Epithelial cell of esophagus (primary cell): Measurements from ENCODE around the gene FGF14.
A peak's percentile ranks its signal among the peaks of the same experiment; 100 is the strongest.

Experiments
- DNase-seq: peaks from one replicate; pipeline ENCODE4 v3.0.0; 2010; ENCODE audit warnings: low read depth
- H3K4me3 ChIP-seq: 2 replicates; pipeline ENCODE4 v1.5.1; 2011; ENCODE audit warnings: mild to moderate bottlenecking, low read length, control low read depth
- TF ChIP-seq, protein P1 (sequence below): IDR thresholded peaks from 2 replicates; pipeline ENCODE4 v1.5.1; 2011; ENCODE audit warnings: low read depth, mild to moderate bottlenecking, low read length, control low read depth, inconsistent platforms; ENCODE audit not compliant: insufficient read depth; ENCODE audit errors: missing control alignments

Gene FGF14

DNA sequence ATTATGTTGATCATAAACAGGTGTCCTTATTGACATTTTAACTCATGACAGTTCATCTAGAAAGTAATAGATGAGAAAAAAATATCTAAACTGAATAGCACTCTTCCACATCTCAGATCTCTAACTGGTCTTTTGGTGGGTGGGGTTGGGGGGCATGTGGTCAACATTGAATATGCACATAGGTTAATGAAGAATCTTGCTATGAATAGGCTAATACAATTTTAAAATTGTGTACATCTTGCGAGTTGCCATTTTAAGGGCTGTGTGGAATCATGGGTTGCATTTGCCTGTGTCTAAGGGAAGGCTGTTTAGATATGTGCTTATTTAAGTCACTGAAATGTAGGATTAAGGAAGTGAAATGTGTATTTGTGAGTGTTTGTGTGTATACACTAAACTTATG lies 603.4 kb downstream of the FGF14 start:
- H3K4me3 ChIP-seq = no peak overlapping the region
- DNase-seq = no peak
- TF ChIP-seq, protein P1, sequence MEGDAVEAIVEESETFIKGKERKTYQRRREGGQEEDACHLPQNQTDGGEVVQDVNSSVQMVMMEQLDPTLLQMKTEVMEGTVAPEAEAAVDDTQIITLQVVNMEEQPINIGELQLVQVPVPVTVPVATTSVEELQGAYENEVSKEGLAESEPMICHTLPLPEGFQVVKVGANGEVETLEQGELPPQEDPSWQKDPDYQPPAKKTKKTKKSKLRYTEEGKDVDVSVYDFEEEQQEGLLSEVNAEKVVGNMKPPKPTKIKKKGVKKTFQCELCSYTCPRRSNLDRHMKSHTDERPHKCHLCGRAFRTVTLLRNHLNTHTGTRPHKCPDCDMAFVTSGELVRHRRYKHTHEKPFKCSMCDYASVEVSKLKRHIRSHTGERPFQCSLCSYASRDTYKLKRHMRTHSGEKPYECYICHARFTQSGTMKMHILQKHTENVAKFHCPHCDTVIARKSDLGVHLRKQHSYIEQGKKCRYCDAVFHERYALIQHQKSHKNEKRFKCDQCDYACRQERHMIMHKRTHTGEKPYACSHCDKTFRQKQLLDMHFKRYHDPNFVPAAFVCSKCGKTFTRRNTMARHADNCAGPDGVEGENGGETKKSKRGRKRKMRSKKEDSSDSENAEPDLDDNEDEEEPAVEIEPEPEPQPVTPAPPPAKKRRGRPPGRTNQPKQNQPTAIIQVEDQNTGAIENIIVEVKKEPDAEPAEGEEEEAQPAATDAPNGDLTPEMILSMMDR = no peak

- H3K4me3 ChIP-seq = no peak overlapping the region
- peak; percentile 4 for DNase-seq
- TF ChIP-seq, protein P1 = no peak
Measured at GRCh38 chr13:101795460-101795859, 606.4 kb downstream of the FGF14 start.

DNA sequence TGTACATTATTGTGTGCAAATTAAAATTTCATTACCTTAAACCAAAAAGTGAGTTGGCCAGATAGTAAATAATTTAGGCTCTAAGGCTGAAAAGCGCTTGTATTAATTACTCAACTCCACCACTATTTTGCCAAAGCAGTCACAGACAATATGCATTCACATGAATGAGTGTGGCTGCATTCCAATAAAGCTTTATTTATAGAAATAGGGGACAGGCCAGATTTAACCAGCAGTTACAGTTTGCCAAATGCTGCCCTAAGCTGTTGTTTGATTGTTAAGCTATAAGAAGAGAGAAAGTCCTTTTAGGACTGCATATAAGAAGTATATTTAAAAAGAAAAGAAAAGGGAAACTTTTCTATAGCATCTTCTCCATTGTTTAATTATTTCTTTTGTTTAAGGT lies 606.8 kb downstream of the FGF14 start:
- H3K4me3 ChIP-seq = no peak overlapping the region
- no peak for DNase-seq
- TF ChIP-seq, protein P1 = no peak

DNA sequence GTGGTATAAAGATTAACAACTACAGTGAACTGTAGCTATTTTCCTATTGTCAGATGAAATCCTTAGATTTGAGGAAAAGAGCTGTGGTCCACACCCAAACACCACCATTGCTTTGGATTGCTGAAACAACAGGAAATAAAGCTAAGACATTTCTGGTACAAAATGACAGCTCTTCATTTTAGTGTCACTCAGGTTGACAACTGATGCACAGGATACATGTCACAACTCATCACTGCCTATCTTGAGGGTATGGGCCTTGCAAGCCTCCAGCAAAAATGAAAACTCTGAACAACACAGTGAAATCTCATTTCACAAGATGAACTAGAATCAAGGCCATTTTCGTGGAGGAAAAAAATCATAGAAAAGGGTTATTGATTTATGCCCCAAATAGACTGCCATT lies 609.7 kb downstream of the FGF14 start:
- TF ChIP-seq, protein P1 = no peak
- no peak overlapping the region for H3K4me3 ChIP-seq
- DNase-seq = no peak

GRCh38 chr13:101785858-101786257 lies 616.0 kb downstream of the FGF14 start:
- TF ChIP-seq, protein P1 = peak; percentile 43
- peak; percentile 42 for DNase-seq
- no peak overlapping the region for H3K4me3 ChIP-seq

GRCh38 chr13:101784313-101784712 lies 617.5 kb downstream of the FGF14 start:
- no peak overlapping the region for H3K4me3 ChIP-seq
- no peak for DNase-seq
- TF ChIP-seq, protein P1 = no peak

- H3K4me3 ChIP-seq = no peak overlapping the region
- no peak for DNase-seq
- TF ChIP-seq, protein P1 = no peak
Measured at GRCh38 chr13:101783554-101783953, 618.3 kb downstream of the FGF14 start.
